BJ (cell line): Measurements from ENCODE around the gene ACLY. TPM values are rescaled to one million over a fixed set of nuclear protein-coding genes. Genes with fewer than 3 reads are reported as not detected.

Experiments used
- CTCF ChIA-PET: fragments of 350-600 bp; formaldehyde crosslinking; extraction: SDS; loops from one replicate; lab custom pipeline; 2021; ENCODE audit warnings: antibody characterized with exemption, inconsistent platforms; lab: Yijun Ruan, JAX
- POLR2A ChIA-PET: fragments of 300-600 bp; sonication (Branson Sonifier 250); formaldehyde crosslinking; extraction: SDS; loops from one replicate; lab custom pipeline; 2021; ENCODE audit warnings: antibody characterized with exemption; lab: Charles Lee
- DNase-seq: peaks from one replicate; pipeline ENCODE4 v3.0.0-alpha.2; 2011; ENCODE audit warnings: low read depth
- H3K27me3 ChIP-seq: 2 replicates; pipeline ENCODE4 v1.6.0; 2011; ENCODE audit warnings: low read length; ENCODE audit not compliant: control insufficient read depth, insufficient read depth
- H3K36me3 ChIP-seq: 2 replicates; pipeline ENCODE4 v1.5.1; 2011; ENCODE audit warnings: low read length; ENCODE audit not compliant: control insufficient read depth, insufficient read depth
- H3K4me3 ChIP-seq: 2 replicates; pipeline ENCODE4 v1.5.1; 2011; ENCODE audit warnings: low read depth, mild to moderate bottlenecking, control low read depth, low read length
- CTCF ChIP-seq: IDR thresholded peaks from 2 replicates; pipeline ENCODE4 v1.5.1; 2011; ENCODE audit warnings: low read depth, mild to moderate bottlenecking, control low read depth, inconsistent platforms, low read length, moderate library complexity; ENCODE audit not compliant: insufficient read depth
- polyA plus RNA-seq: library from polyadenylated mRNA; depleted of rRNA; stranded (reverse); fragments of >200 nt; gene quantifications from 2 replicates; pipeline ENCODE4 v1.2.3, GENCODE V29; 2011

Gene ACLY
- polyA plus RNA-seq, 1 experiment = 170 TPM

- POLR2A ChIA-PET = no interaction called here
- Histone ChIP-seq H3K36me3 (peaks cover 17% of the 10 kb centered on the region), H3K4me3 (no peak overlapping the region), H3K27me3 (no peaks in the 10 kb centered on the region)
- TF ChIP-seq CTCF = no peak
- CTCF ChIA-PET = interaction anchor here (0.7 to 1.6 kb wide), 2 partner anchors 14 to 15 kb away, joined by 3 read pairs; partner anchors contain the start of gene ODAD4
- DNase-seq = no peak
These were observed 3.2 kb downstream of the ACLY start for GRCh38 chr17:41915566-41915965.

GRCh38 chr17:41915020-41915419 lies 3.7 kb downstream of the ACLY start:
- Histone ChIP-seq H3K4me3 (no peak overlapping the region), H3K36me3 (peaks cover 20% of the 10 kb centered on the region), H3K27me3 (no peaks in the 10 kb centered on the region)
- ChIA-PET POLR2A (no interaction called here), CTCF (interaction anchor here (1.6 kb wide), 1 partner anchor 16 kb away, joined by 3 read pairs; the partner anchor contains the start of gene ODAD4)
- TF ChIP-seq CTCF = no peak
- no peak for DNase-seq

- Histone ChIP-seq H3K4me3 (no peak overlapping the region), H3K27me3 (no peaks in the 10 kb centered on the region), H3K36me3 (peaks cover 23% of the 10 kb centered on the region)
- ChIA-PET CTCF (no interaction called here), POLR2A (no interaction called here)
- TF ChIP-seq CTCF = no peak
- no peak for DNase-seq
These were observed 4.4 kb downstream of the ACLY start for GRCh38 chr17:41914358-41914766.

GRCh38 chr17:41913798-41914197 lies 5.0 kb downstream of the ACLY start:
- POLR2A ChIA-PET = no interaction called here
- CTCF ChIA-PET = no interaction called here
- no peak for TF ChIP-seq CTCF
- no peak overlapping the region for H3K4me3 ChIP-seq
- H3K27me3 ChIP-seq = no peaks in the 10 kb centered on the region
- DNase-seq = no peak
- peaks cover 27% of the 10 kb centered on the region for H3K36me3 ChIP-seq

GRCh38 chr17:41912925-41913324 lies 5.8 kb downstream of the ACLY start:
- no peaks in the 10 kb centered on the region for H3K27me3 ChIP-seq
- TF ChIP-seq CTCF = no peak
- peaks cover 29% of the 10 kb centered on the region for H3K36me3 ChIP-seq
- H3K4me3 ChIP-seq = no peak overlapping the region
- no peak for DNase-seq
- POLR2A ChIA-PET = no interaction called here
- CTCF ChIA-PET = no interaction called here
